ENCODE data around the gene APOC3. TPM values are rescaled to one million over a fixed set of nuclear protein-coding genes. Genes with fewer than 3 reads are reported as not detected.

The APOC3 gene
- total RNA-seq, 2 experiments from 2014 or later, result not detected

DNA sequence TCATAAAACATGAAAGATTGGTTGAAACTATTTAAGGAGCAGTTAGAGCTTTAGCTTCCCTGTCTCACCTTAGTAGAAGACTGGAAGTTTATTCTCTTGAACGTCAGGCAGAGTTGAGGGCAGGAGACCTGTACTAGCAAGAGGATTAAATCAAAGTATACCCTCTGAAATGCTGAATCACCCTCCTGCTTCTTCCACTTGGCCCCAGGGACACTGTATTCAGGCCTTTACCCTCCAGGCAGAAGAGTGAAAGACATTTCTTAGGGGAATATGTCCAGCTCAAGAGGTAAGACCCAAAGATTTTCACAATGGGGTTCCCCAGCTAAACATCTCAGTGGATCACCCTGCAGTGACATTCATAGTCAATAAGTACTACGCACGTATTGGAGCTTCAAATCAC lies 18.5 kb upstream of the APOC3 start:
- Mint-ChIP-seq H3K36me3 (ENCODE audit: low read depth) (no peaks in the 10 kb centered on the region), H3K4me3 (no peak overlapping the region), H3K4me1 (no peaks in the 10 kb centered on the region), H3K9me3 (no peaks in the 10 kb centered on the region), H3K27ac (no peak overlapping the region), H3K27me3 (peaks cover 2% of the 10 kb centered on the region)
- DNase-seq, result no peak
- ChIA-PET CTCF (interaction anchor here (0.6 to 1.7 kb wide), 3 partner anchors 9 to 294 kb away, joined by 3 to 5 read pairs (median 5); no protein-coding TSS in a partner anchor), POLR2A (interaction anchor here (0.7 kb wide), 1 partner anchor 16 kb away, joined by 3 read pairs; no protein-coding TSS in a partner anchor)

- Mint-ChIP-seq H3K27me3 (peaks cover 2% of the 10 kb centered on the region), H3K36me3 (ENCODE audit: low read depth) (no peaks in the 10 kb centered on the region), H3K9me3 (no peaks in the 10 kb centered on the region), H3K4me1 (no peaks in the 10 kb centered on the region), H3K27ac (no peak overlapping the region), H3K4me3 (no peak overlapping the region)
- no peak for DNase-seq
- ChIA-PET CTCF (interaction anchor here (0.8 to 1.0 kb wide), 2 partner anchors 11 to 97 kb away, joined by 3 read pairs; partner anchors contain the start of gene APOA4), POLR2A (no interaction called here)
Measured at GRCh38 chr11:116812109-116812508, 17.6 kb upstream of the APOC3 start.

GRCh38 chr11:116813170-116813569 lies 16.5 kb upstream of the APOC3 start:
- ChIA-PET CTCF (interaction anchor here (0.8 to 1.0 kb wide), 2 partner anchors 10 to 96 kb away, joined by 3 read pairs; partner anchors contain the start of gene APOA4), POLR2A (no interaction called here)
- H3K4me3 Mint-ChIP-seq, result no peak overlapping the region
- H3K27ac Mint-ChIP-seq, result no peak overlapping the region
- H3K27me3 Mint-ChIP-seq, result peaks cover 2% of the 10 kb centered on the region
- H3K36me3 Mint-ChIP-seq (ENCODE audit: low read depth), result no peaks in the 10 kb centered on the region
- no peaks in the 10 kb centered on the region for H3K9me3 Mint-ChIP-seq
- DNase-seq, result no peak
- H3K4me1 Mint-ChIP-seq, result no peaks in the 10 kb centered on the region

- DNase-seq, result no peak
- H3K9me3 Mint-ChIP-seq, result no peaks in the 10 kb centered on the region
- no peak overlapping the region for H3K27ac Mint-ChIP-seq
- ChIA-PET CTCF (no interaction called here), POLR2A (interaction anchor here (0.6 kb wide), 1 partner anchor 263 kb away, joined by 3 read pairs; no protein-coding TSS in a partner anchor)
- peaks cover 2% of the 10 kb centered on the region for H3K27me3 Mint-ChIP-seq
- no peaks in the 10 kb centered on the region for H3K36me3 Mint-ChIP-seq (ENCODE audit: low read depth)
- no peak overlapping the region for H3K4me3 Mint-ChIP-seq
- no peaks in the 10 kb centered on the region for H3K4me1 Mint-ChIP-seq
Measured at GRCh38 chr11:116813781-116814471, 15.8 kb upstream of the APOC3 start.

GRCh38 chr11:116814502-116814901 lies 15.2 kb upstream of the APOC3 start:
- DNase-seq, result no peak
- Mint-ChIP-seq H3K27me3 (peaks cover 2% of the 10 kb centered on the region), H3K36me3 (ENCODE audit: low read depth) (no peaks in the 10 kb centered on the region), H3K4me3 (no peak overlapping the region), H3K27ac (no peak overlapping the region), H3K9me3 (no peaks in the 10 kb centered on the region), H3K4me1 (no peaks in the 10 kb centered on the region)
- ChIA-PET CTCF (no interaction called here), POLR2A (no interaction called here)

DNA sequence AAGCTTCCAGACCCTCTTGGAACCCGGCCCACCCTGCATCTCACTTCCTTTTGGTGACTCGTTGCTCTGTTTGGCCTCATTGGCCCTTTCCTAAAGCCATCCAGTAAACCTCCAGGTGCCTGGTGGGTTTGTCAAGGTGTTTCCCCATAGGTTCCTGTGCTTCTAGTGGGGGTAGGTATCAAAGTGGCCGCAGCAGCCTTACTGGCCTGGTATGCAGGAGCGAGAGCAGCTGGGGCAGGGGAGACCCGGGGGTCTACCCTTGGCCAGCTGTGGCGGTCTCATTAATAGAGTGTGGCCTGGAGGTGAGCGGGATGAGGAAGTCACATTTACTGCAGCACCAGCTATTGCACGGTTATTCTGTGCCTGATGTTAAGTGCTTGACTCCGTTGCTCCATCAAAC lies 10.7 kb upstream of the APOC3 start:
- no peaks in the 10 kb centered on the region for H3K36me3 Mint-ChIP-seq (ENCODE audit: low read depth)
- ChIA-PET POLR2A (no interaction called here), CTCF (interaction anchor here (1.4 kb wide), 1 partner anchor 17 kb away, joined by 5 read pairs; no protein-coding TSS in a partner anchor)
- H3K27ac Mint-ChIP-seq, result no peak overlapping the region
- no peaks in the 10 kb centered on the region for H3K4me1 Mint-ChIP-seq
- no peak for DNase-seq
- H3K27me3 Mint-ChIP-seq, result no peaks in the 10 kb centered on the region
- H3K4me3 Mint-ChIP-seq, result no peak overlapping the region
- H3K9me3 Mint-ChIP-seq, result no peaks in the 10 kb centered on the region

GRCh38 chr11:116821050-116821918 lies 8.4 kb upstream of the APOC3 start:
- Mint-ChIP-seq H3K36me3 (ENCODE audit: low read depth) (no peaks in the 10 kb centered on the region), H3K9me3 (no peaks in the 10 kb centered on the region), H3K27me3 (no peaks in the 10 kb centered on the region), H3K4me3 (no peak overlapping the region), H3K4me1 (no peaks in the 10 kb centered on the region), H3K27ac (no peak overlapping the region)
- DNase-seq, result no peak
- POLR2A ChIA-PET, result no interaction called here
- CTCF ChIA-PET, result interaction anchor here (0.9 to 2.4 kb wide), 4 partner anchors 10 to 41 kb away, joined by 3 to 14 read pairs (median 3); no protein-coding TSS in a partner anchor

- Mint-ChIP-seq H3K36me3 (ENCODE audit: low read depth) (no peaks in the 10 kb centered on the region), H3K27ac (no peak overlapping the region), H3K4me1 (no peaks in the 10 kb centered on the region), H3K9me3 (no peaks in the 10 kb centered on the region), H3K4me3 (no peak overlapping the region), H3K27me3 (no peaks in the 10 kb centered on the region)
- ChIA-PET POLR2A (no interaction called here), CTCF (interaction anchor here (1.1 to 2.4 kb wide), 4 partner anchors 13 to 405 kb away, joined by 3 to 14 read pairs (median 4); no protein-coding TSS in a partner anchor)
- DNase-seq, result no peak
Measured at GRCh38 chr11:116822575-116822974, 7.1 kb upstream of the APOC3 start.

GRCh38 chr11:116823031-116823843 lies 6.5 kb upstream of the APOC3 start, which contains the start of gene APOA4:
TSS of gene APOA4 (minus strand) at chr11:116823304. CDS start at chr11:116823191, 113 bp downstream.
- Mint-ChIP-seq H3K27ac (no peak within 1 kb of the TSS), H3K4me3 (no peak within 1 kb of the TSS), H3K4me1 (no peaks in the 10 kb centered on the region), H3K27me3 (no peaks in the 10 kb centered on the region), H3K36me3 (ENCODE audit: low read depth) (no peaks in the 10 kb centered on the region), H3K9me3 (no peaks in the 10 kb centered on the region)
- no peak for DNase-seq
- CTCF ChIA-PET, result interaction anchor here (1.3 to 1.6 kb wide), 4 partner anchors 11 to 404 kb away, joined by 3 to 5 read pairs (median 4); no protein-coding TSS in a partner anchor
- POLR2A ChIA-PET, result no interaction called here

GRCh38 chr11:116825434-116825833 lies 4.3 kb upstream of the APOC3 start:
- no peak for DNase-seq
- H3K27me3 Mint-ChIP-seq, result no peaks in the 10 kb centered on the region
- no peaks in the 10 kb centered on the region for H3K36me3 Mint-ChIP-seq (ENCODE audit: low read depth)
- ChIA-PET CTCF (interaction anchor here (1.0 kb wide), 1 partner anchor 10 kb away, joined by 3 read pairs; no protein-coding TSS in a partner anchor), POLR2A (no interaction called here)
- H3K4me3 Mint-ChIP-seq, result no peak overlapping the region
- H3K4me1 Mint-ChIP-seq, result no peaks in the 10 kb centered on the region
- no peak overlapping the region for H3K27ac Mint-ChIP-seq
- H3K9me3 Mint-ChIP-seq, result no peaks in the 10 kb centered on the region

GRCh38 chr11:116825854-116826750 lies 3.6 kb upstream of the APOC3 start:
- Mint-ChIP-seq H3K9me3 (no peaks in the 10 kb centered on the region), H3K27me3 (no peaks in the 10 kb centered on the region), H3K4me3 (no peak overlapping the region), H3K36me3 (ENCODE audit: low read depth) (no peaks in the 10 kb centered on the region), H3K4me1 (no peaks in the 10 kb centered on the region), H3K27ac (no peak overlapping the region)
- ChIA-PET POLR2A (no interaction called here), CTCF (interaction anchor here (1.0 to 1.4 kb wide), 2 partner anchors 10 kb away, joined by 3 to 5 read pairs; no protein-coding TSS in a partner anchor)
- DNase-seq, result no peak

All from activated CD4-positive, alpha-beta T cell treated with anti-CD3 and anti-CD28 coated beads, Interleukin-2, amount 10 ng/mL, durations not matched to agents 7 days and 5 days (primary cell).